ENCODE data around the gene SLC23A1.
"Not testable (repeated sequence)": the region's sequence is repeated elsewhere in the genome, so short reads cannot be mapped to it uniquely, and the experiment has no call there.

The SLC23A1 gene

GRCh38 chr5:139368613-139369012 lies 14.5 kb downstream of the SLC23A1 start:
- DNase-seq: no peak

- DNase-seq: no peak
These were observed 18.6 kb downstream of the SLC23A1 start for GRCh38 chr5:139364466-139364865.

GRCh38 chr5:139363937-139364336 lies 19.2 kb downstream of the SLC23A1 start:
- DNase-seq: no peak

- DNase-seq: no peak
These were observed 21.2 kb downstream of the SLC23A1 start for GRCh38 chr5:139361835-139362429.

GRCh38 chr5:139360384-139360783 lies 22.7 kb downstream of the SLC23A1 start:
- DNase-seq: no peak

- DNase-seq: no peak
These were observed 25.0 kb downstream of the SLC23A1 start for GRCh38 chr5:139358064-139358463.

GRCh38 chr5:139355900-139356299 lies 27.2 kb downstream of the SLC23A1 start:
- not testable (repeated sequence) for DNase-seq

GRCh38 chr5:139354186-139354585 lies 28.9 kb downstream of the SLC23A1 start:
- no peak for DNase-seq

GRCh38 chr5:139347863-139348262 lies 35.2 kb downstream of the SLC23A1 start:
- not testable (repeated sequence) for DNase-seq

GRCh38 chr5:139345442-139345841 lies 37.7 kb downstream of the SLC23A1 start:
- DNase-seq: not testable (repeated sequence)

GRCh38 chr5:139344177-139344576 lies 38.9 kb downstream of the SLC23A1 start:
- no peak for DNase-seq

- no peak for DNase-seq
These were observed 39.6 kb downstream of the SLC23A1 start for GRCh38 chr5:139343476-139343875.

- DNase-seq: no peak
These were observed 40.7 kb downstream of the SLC23A1 start for GRCh38 chr5:139342423-139342723.

- peak; percentile 96 for DNase-seq
These were observed 41.2 kb downstream of the SLC23A1 start, which contains the start of gene PAIP2 for GRCh38 chr5:139341689-139342422. PAIP2 (plus strand) TSS chr5:139341854; CDS start chr5:139363785, 21,931 bp downstream.

- DNase-seq: no peak
These were observed 41.9 kb downstream of the SLC23A1 start for GRCh38 chr5:139341187-139341688.

- DNase-seq: no peak
These were observed 43.0 kb downstream of the SLC23A1 start for GRCh38 chr5:139340051-139340450.

- DNase-seq: no peak
These were observed 47.3 kb downstream of the SLC23A1 start for GRCh38 chr5:139335811-139336210.
